HepG2 (cell line): Measurements from ENCODE around the gene EED. TPM values are rescaled to one million over a fixed set of nuclear protein-coding genes. Genes with fewer than 3 reads are reported as not detected.

Source experiments
- ETV5 ChIP-seq: IDR thresholded peaks from 2 replicates; pipeline ENCODE4 v1.6.1; 2018; ENCODE audit warnings: missing biosample characterization, missing genetic modification reagents, inconsistent platforms, borderline replicate concordance
- FOXA3 ChIP-seq: IDR thresholded peaks from 2 replicates; pipeline ENCODE4 v1.6.1; 2016; ENCODE audit warnings: missing genetic modification reagents, missing compliant biosample characterization
- GABPB1 ChIP-seq: IDR thresholded peaks from 2 replicates; pipeline ENCODE4 v1.6.1; 2016; ENCODE audit warnings: mild to moderate bottlenecking, missing genetic modification reagents, moderate library complexity, missing compliant biosample characterization
- HNRNPK ChIP-seq: fragments of 200-400 bp; formaldehyde crosslinking; IDR thresholded peaks from 2 replicates; pipeline ENCODE4 v1.6.1; 2018; ENCODE audit warnings: low read length, low read depth, moderate library complexity, mild to moderate bottlenecking; ENCODE audit not compliant: poor library complexity, severe bottlenecking
- NBN ChIP-seq: fragments of 450-650 bp; conservative IDR thresholded peaks from 2 replicates; pipeline ENCODE4 v1.6.1; 2017
- NFYC ChIP-seq: IDR thresholded peaks from 2 replicates; pipeline ENCODE4 v1.6.1; 2016; ENCODE audit warnings: missing genetic modification reagents, missing compliant biosample characterization
- RELA ChIP-seq: sonication (generic); formaldehyde crosslinking; IDR thresholded peaks from 2 replicates; pipeline ENCODE4 v1.4.0; 2020; ENCODE audit warnings: missing genetic modification reagents
- SATB2 ChIP-seq: sonication (generic); formaldehyde crosslinking; IDR thresholded peaks from 2 replicates; pipeline ENCODE4 v1.5.0; 2020; ENCODE audit warnings: missing genetic modification reagents
- TCF7L2 ChIP-seq: IDR thresholded peaks from 2 replicates; pipeline ENCODE4 v1.6.1; 2011; ENCODE audit warnings: mild to moderate bottlenecking, low read depth, low read length, moderate library complexity
- XRCC5 ChIP-seq: fragments of 200-400 bp; formaldehyde crosslinking; optimal IDR thresholded peaks from 2 replicates; pipeline ENCODE3; 2017; ENCODE audit warnings: mild to moderate bottlenecking, low read length
- ZKSCAN5 ChIP-seq: sonication (generic); formaldehyde crosslinking; IDR thresholded peaks from 2 replicates; pipeline ENCODE4 v1.5.1; 2020; ENCODE audit warnings: mild to moderate bottlenecking, missing genetic modification reagents
- ZMYM3 ChIP-seq: sonication (generic); formaldehyde crosslinking; IDR thresholded peaks from 2 replicates; pipeline ENCODE4 v1.5.1; 2020; ENCODE audit warnings: mild to moderate bottlenecking, missing genetic modification reagents
- ZNF260 ChIP-seq: sonication (generic); formaldehyde crosslinking; IDR thresholded peaks from 2 replicates; pipeline ENCODE4 v1.4.0; 2020; ENCODE audit warnings: missing genetic modification reagents, low read depth, mild to moderate bottlenecking, borderline replicate concordance
- ZNF670 ChIP-seq: sonication (generic); formaldehyde crosslinking; IDR thresholded peaks from 2 replicates; pipeline ENCODE4 v1.8.0; 2022; ENCODE audit warnings: mild to moderate bottlenecking, missing genetic modification reagents, borderline replicate concordance
- ZSCAN21 ChIP-seq: sonication (generic); formaldehyde crosslinking; IDR thresholded peaks from 2 replicates; pipeline ENCODE4 v1.8.0; 2022; ENCODE audit warnings: mild to moderate bottlenecking, missing genetic modification reagents, moderate library complexity, borderline replicate concordance
- polyA plus RNA-seq, 8 experiments: library from polyadenylated mRNA; depleted of rRNA in 3 of 8; stranded (reverse) in 7 of 8; unstranded in 1 of 8; fragments of >200 nt; fragmentation: Illumina TruSeq in 4 of 8; extraction: Trizol in 4 of 8; gene quantifications; 2 replicates each; pipeline versions ENCODE4 v1.2.1 to v1.2.3, GENCODE V29; 2011 to 2016; ENCODE audit warnings: low read depth in 4 of 8, missing spikeins in 1 of 8, mixed read lengths in 1 of 8; ENCODE audit not compliant: insufficient read depth in 1 of 8
- total RNA-seq, 5 experiments: library from RNA; depleted of rRNA; stranded (reverse); fragments of >200 nt; fragmentation: Illumina TruSeq; extraction: Trizol; gene quantifications; 2 replicates each; pipeline ENCODE4 v1.2.3, GENCODE V29; 2016; ENCODE audit warnings: low read depth in 1 of 5
- TF ChIP-seq, protein P1 (sequence below): sonication (generic); formaldehyde crosslinking; IDR thresholded peaks from 2 replicates; pipeline ENCODE4 v1.5.1; 2020; ENCODE audit warnings: mild to moderate bottlenecking, missing genetic modification reagents, moderate library complexity
- TF ChIP-seq, protein P2 (sequence below): sonication (generic); formaldehyde crosslinking; IDR thresholded peaks from 2 replicates; pipeline ENCODE4 v1.4.0; 2020; ENCODE audit warnings: missing genetic modification reagents
- TF ChIP-seq, protein P3 (sequence below): sonication (generic); formaldehyde crosslinking; conservative IDR thresholded peaks from 2 replicates; pipeline ENCODE4 v1.8.0; 2022; ENCODE audit warnings: low read depth, missing genetic modification reagents

The EED gene
- total and polyA plus RNA-seq, 2 of the 13 experiments (the other 11 are each of a cell fraction or from before 2014, with no cell fraction given), result 11.0 to 28.4 TPM

DNA sequence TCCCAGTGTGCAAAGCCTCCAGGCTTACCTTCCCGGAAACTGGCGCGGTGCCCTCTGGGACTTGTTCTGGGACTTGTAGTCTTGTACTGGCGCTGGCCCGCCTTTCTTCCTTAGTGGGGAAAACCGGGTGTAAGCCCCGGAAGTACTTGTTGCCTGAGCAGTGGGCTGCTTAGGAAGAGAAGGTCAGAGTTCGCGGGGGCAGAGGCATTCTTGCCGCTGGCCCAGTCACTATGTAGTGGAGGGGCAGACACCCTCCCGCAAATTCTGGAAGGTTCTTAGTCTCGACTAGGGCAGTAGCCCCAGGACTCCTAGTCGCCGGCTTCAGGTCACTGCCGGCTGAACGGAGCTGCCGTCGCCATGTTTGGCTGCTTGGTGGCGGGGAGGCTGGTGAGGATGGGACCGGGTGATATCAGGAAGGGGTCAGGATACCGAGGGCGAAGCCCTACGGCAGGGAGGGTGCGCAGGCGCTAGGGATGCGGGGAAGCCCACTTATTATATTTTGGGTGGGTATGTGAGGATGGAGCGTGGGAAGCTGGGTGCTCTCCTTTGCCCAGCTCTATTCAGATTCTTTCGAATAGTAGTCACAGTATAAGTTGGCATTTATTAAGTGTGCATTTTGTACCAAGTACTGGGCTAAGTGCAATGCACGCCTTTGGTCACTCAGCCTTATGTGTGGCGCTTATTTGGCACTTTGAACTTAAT is 57.7 kb downstream of the EED start, which contains the start of gene HIKESHI (continued):
- TF ChIP-seq, protein P1, sequence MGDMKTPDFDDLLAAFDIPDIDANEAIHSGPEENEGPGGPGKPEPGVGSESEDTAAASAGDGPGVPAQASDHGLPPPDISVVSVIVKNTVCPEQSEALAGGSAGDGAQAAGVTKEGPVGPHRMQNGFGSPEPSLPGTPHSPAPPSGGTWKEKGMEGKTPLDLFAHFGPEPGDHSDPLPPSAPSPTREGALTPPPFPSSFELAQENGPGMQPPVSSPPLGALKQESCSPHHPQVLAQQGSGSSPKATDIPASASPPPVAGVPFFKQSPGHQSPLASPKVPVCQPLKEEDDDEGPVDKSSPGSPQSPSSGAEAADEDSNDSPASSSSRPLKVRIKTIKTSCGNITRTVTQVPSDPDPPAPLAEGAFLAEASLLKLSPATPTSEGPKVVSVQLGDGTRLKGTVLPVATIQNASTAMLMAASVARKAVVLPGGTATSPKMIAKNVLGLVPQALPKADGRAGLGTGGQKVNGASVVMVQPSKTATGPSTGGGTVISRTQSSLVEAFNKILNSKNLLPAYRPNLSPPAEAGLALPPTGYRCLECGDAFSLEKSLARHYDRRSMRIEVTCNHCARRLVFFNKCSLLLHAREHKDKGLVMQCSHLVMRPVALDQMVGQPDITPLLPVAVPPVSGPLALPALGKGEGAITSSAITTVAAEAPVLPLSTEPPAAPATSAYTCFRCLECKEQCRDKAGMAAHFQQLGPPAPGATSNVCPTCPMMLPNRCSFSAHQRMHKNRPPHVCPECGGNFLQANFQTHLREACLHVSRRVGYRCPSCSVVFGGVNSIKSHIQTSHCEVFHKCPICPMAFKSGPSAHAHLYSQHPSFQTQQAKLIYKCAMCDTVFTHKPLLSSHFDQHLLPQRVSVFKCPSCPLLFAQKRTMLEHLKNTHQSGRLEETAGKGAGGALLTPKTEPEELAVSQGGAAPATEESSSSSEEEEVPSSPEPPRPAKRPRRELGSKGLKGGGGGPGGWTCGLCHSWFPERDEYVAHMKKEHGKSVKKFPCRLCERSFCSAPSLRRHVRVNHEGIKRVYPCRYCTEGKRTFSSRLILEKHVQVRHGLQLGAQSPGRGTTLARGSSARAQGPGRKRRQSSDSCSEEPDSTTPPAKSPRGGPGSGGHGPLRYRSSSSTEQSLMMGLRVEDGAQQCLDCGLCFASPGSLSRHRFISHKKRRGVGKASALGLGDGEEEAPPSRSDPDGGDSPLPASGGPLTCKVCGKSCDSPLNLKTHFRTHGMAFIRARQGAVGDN (CRISPR knock-in tag), result peak; percentile 95
- TF ChIP-seq NFYC (CRISPR knock-in tag) (peak; percentile 86), RELA (CRISPR knock-in tag) (peak; percentile 32; the same call in 1 of the 2 replicates), ETV5 (CRISPR knock-in tag) (peak; percentile 79), HNRNPK (no peak), FOXA3 (peak; percentile 26; the same call in 1 of the 2 replicates), ZMYM3 (no peak), NBN (no peak), SATB2 (CRISPR knock-in tag) (no peak), ZKSCAN5 (CRISPR knock-in tag) (no peak), ZSCAN21 (no peak), TCF7L2 (no peak), XRCC5 (peak; percentile 50), ZNF260 (CRISPR knock-in tag) (no peak), ZNF670 (no peak), GABPB1 (CRISPR knock-in tag) (peak; percentile 99)
- TF ChIP-seq, protein P2, sequence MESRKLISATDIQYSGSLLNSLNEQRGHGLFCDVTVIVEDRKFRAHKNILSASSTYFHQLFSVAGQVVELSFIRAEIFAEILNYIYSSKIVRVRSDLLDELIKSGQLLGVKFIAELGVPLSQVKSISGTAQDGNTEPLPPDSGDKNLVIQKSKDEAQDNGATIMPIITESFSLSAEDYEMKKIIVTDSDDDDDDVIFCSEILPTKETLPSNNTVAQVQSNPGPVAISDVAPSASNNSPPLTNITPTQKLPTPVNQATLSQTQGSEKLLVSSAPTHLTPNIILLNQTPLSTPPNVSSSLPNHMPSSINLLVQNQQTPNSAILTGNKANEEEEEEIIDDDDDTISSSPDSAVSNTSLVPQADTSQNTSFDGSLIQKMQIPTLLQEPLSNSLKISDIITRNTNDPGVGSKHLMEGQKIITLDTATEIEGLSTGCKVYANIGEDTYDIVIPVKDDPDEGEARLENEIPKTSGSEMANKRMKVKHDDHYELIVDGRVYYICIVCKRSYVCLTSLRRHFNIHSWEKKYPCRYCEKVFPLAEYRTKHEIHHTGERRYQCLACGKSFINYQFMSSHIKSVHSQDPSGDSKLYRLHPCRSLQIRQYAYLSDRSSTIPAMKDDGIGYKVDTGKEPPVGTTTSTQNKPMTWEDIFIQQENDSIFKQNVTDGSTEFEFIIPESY (CRISPR knock-in tag), result peak; percentile 43; the same call in 1 of the 2 replicates
- TF ChIP-seq, protein P3, sequence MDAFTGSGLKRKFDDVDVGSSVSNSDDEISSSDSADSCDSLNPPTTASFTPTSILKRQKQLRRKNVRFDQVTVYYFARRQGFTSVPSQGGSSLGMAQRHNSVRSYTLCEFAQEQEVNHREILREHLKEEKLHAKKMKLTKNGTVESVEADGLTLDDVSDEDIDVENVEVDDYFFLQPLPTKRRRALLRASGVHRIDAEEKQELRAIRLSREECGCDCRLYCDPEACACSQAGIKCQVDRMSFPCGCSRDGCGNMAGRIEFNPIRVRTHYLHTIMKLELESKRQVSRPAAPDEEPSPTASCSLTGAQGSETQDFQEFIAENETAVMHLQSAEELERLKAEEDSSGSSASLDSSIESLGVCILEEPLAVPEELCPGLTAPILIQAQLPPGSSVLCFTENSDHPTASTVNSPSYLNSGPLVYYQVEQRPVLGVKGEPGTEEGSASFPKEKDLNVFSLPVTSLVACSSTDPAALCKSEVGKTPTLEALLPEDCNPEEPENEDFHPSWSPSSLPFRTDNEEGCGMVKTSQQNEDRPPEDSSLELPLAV (CRISPR knock-in tag), result no peak
